H9 (cell line): Measurements from ENCODE around the gene IL10RA. TPM values are rescaled to one million over a fixed set of nuclear protein-coding genes. Genes with fewer than 3 reads are reported as not detected.

Experiments
- DNase-seq: peaks from one replicate; pipeline ENCODE4 v3.0.0-alpha.2; 2017
- H2AFZ ChIP-seq: one replicate; pipeline ENCODE4 v1.6.1; 2013; ENCODE audit warnings: mild to moderate bottlenecking, low read length, control low read depth, moderate library complexity
- H2AK5ac ChIP-seq: 2 replicates; pipeline ENCODE4 v1.6.1; 2013; ENCODE audit warnings: low read length, control low read depth, mixed read lengths; ENCODE audit not compliant: insufficient read length
- H2BK120ac ChIP-seq: one replicate; pipeline ENCODE4 v1.6.1; 2013; ENCODE audit warnings: low read depth, mild to moderate bottlenecking, low read length, control low read depth, inconsistent platforms; ENCODE audit not compliant: poor library complexity, severe bottlenecking
- H2BK12ac ChIP-seq: 2 replicates; pipeline ENCODE4 v1.6.1; 2013; ENCODE audit warnings: low read length, control low read depth, mixed read lengths, low read depth; ENCODE audit not compliant: insufficient read length
- H2BK15ac ChIP-seq: 2 replicates; pipeline ENCODE4 v1.6.1; 2013; ENCODE audit warnings: low read depth, low read length, control low read depth
- H2BK20ac ChIP-seq: one replicate; pipeline ENCODE4 v1.6.1; 2013; ENCODE audit warnings: low read depth, mild to moderate bottlenecking, low read length, control low read depth, inconsistent platforms; ENCODE audit not compliant: poor library complexity, severe bottlenecking
- H2BK5ac ChIP-seq: 2 replicates; pipeline ENCODE4 v1.6.1; 2013; ENCODE audit warnings: low read length, control low read depth, mixed read lengths; ENCODE audit not compliant: insufficient read length
- H3K14ac ChIP-seq: 2 replicates; pipeline ENCODE4 v1.6.1; 2013; ENCODE audit warnings: low read length, control low read depth; ENCODE audit not compliant: insufficient read depth
- H3K18ac ChIP-seq: 2 replicates; pipeline ENCODE4 v1.6.1; 2013; ENCODE audit warnings: low read depth, mild to moderate bottlenecking, mixed read lengths, low read length, control low read depth; ENCODE audit not compliant: insufficient read length
- H3K23ac ChIP-seq: 2 replicates; pipeline ENCODE4 v1.6.1; 2013; ENCODE audit warnings: low read length, control low read depth, mixed read lengths, low read depth; ENCODE audit not compliant: insufficient read length
- H3K23me2 ChIP-seq: 2 replicates; pipeline ENCODE4 v1.6.1; 2013; ENCODE audit warnings: low read depth, mild to moderate bottlenecking, mixed read lengths, low read length, control low read depth; ENCODE audit not compliant: insufficient read length, poor library complexity, severe bottlenecking
- H3K27ac ChIP-seq: 2 replicates; pipeline ENCODE4 v1.5.1; 2013; ENCODE audit warnings: low read length, control low read depth, mixed read lengths, low read depth; ENCODE audit not compliant: insufficient read length
- H3K27me3 ChIP-seq: 2 replicates; pipeline ENCODE4 v1.6.1; 2013; ENCODE audit warnings: low read length, control low read depth, inconsistent platforms; ENCODE audit not compliant: insufficient read depth
- H3K4ac ChIP-seq: 2 replicates; pipeline ENCODE4 v1.6.1; 2013; ENCODE audit warnings: low read depth, mild to moderate bottlenecking, control low read depth, inconsistent platforms, low read length, moderate library complexity
- H3K4me1 ChIP-seq: 2 replicates; pipeline ENCODE4 v1.6.1; 2013; ENCODE audit warnings: low read length, control low read depth, inconsistent platforms; ENCODE audit not compliant: insufficient read depth
- H3K4me2 ChIP-seq: 2 replicates; pipeline ENCODE4 v1.6.1; 2013; ENCODE audit warnings: low read length, control low read depth, mixed read lengths; ENCODE audit not compliant: insufficient read length, insufficient read depth
- H3K56ac ChIP-seq: 2 replicates; pipeline ENCODE4 v1.6.1; 2013; ENCODE audit warnings: low read depth, mild to moderate bottlenecking, mixed read lengths, low read length, control low read depth; ENCODE audit not compliant: insufficient read length
- H3K79me1 ChIP-seq: 2 replicates; pipeline ENCODE4 v1.6.1; 2013; ENCODE audit warnings: low read depth, mild to moderate bottlenecking, moderate library complexity, low read length, control low read depth, inconsistent platforms; ENCODE audit not compliant: insufficient read depth, poor library complexity, severe bottlenecking
- H3K79me2 ChIP-seq: 2 replicates; pipeline ENCODE4 v1.6.1; 2013; ENCODE audit warnings: low read length, control low read depth, inconsistent platforms; ENCODE audit not compliant: insufficient read depth
- H3K9ac ChIP-seq: 2 replicates; pipeline ENCODE4 v1.6.1; 2013; ENCODE audit warnings: low read length, control low read depth, mixed read lengths; ENCODE audit not compliant: insufficient read length; ENCODE audit errors: extremely low read depth
- H3K9me3 ChIP-seq: one replicate; pipeline ENCODE4 v1.6.1; 2013; ENCODE audit warnings: low read depth, low read length, inconsistent platforms; ENCODE audit not compliant: control insufficient read depth
- H3T11ph ChIP-seq: one replicate; pipeline ENCODE4 v1.6.1; 2013; ENCODE audit warnings: mild to moderate bottlenecking, low read length, control low read depth, inconsistent platforms
- H4K20me1 ChIP-seq: one replicate; pipeline ENCODE4 v1.6.1; 2013; ENCODE audit not compliant: control insufficient read depth, insufficient read length, insufficient read depth
- H4K5ac ChIP-seq: 2 replicates; pipeline ENCODE4 v1.6.1; 2013; ENCODE audit warnings: low read depth, mild to moderate bottlenecking, mixed read lengths, low read length, control low read depth; ENCODE audit not compliant: insufficient read length
- H4K8ac ChIP-seq: replicated peaks from 2 replicates; pipeline ENCODE4 v1.6.1; 2013; ENCODE audit warnings: low read length, control low read depth, mixed read lengths, low read depth; ENCODE audit not compliant: insufficient read length
- H4K91ac ChIP-seq: 2 replicates; pipeline ENCODE4 v1.6.1; 2013; ENCODE audit warnings: low read depth, mild to moderate bottlenecking, moderate library complexity, mixed read lengths, low read length, control low read depth; ENCODE audit not compliant: insufficient read length
- H3K27ac Mint-ChIP-seq, 3 experiments: 2 replicates in 2 of 3; 3 replicates in 1 of 3; pipeline ENCODE4 v1.8.0; 2020 to 2021; ENCODE audit warnings: mixed read lengths in 3 of 3, mild to moderate bottlenecking in 1 of 3, moderate library complexity in 1 of 3
- H3K27me3 Mint-ChIP-seq: 2 replicates; pipeline ENCODE4 v1.8.0; 2021; ENCODE audit warnings: low read depth, mild to moderate bottlenecking, moderate library complexity, mixed read lengths
- H3K36me3 Mint-ChIP-seq, 3 experiments: 2 replicates in 2 of 3; 3 replicates in 1 of 3; pipeline ENCODE4 v1.8.0; 2020 to 2021; ENCODE audit warnings: low read depth in 3 of 3, mixed read lengths in 3 of 3; ENCODE audit not compliant: insufficient read depth in 1 of 3
- H3K4me1 Mint-ChIP-seq, 2 experiments: 2 replicates each; pipeline ENCODE4 v1.8.0; 2020; ENCODE audit warnings: mixed read lengths in 2 of 2
- H3K4me3 Mint-ChIP-seq, 2 experiments: 2 replicates in 1 of 2; 3 replicates in 1 of 2; pipeline ENCODE4 v1.8.0; 2020 to 2021; ENCODE audit warnings: mild to moderate bottlenecking in 2 of 2, mixed read lengths in 2 of 2, moderate library complexity in 1 of 2
- H3K9me3 Mint-ChIP-seq, 2 experiments: 2 replicates in 1 of 2; 3 replicates in 1 of 2; pipeline ENCODE4 v1.8.0; 2020; ENCODE audit warnings: mild to moderate bottlenecking in 2 of 2, mixed read lengths in 2 of 2, moderate library complexity in 1 of 2
- CTCF ChIP-seq: fragments of 200-600 bp; sonication (generic); conservative IDR thresholded peaks from 3 replicates; pipeline ENCODE4 v1.8.0; 2021; ENCODE audit warnings: antibody characterized with exemption, mild to moderate bottlenecking
- whole genome bisulfite sequencing: extraction: QIAGEN DNeasy Blood & Tissue Kit; methylation state at CpG from one replicate; pipeline ENCODE4 v1.1.7; 2013; ENCODE audit warnings: missing lambda C conversion rate, low lambda C conversion rate, mixed read lengths; ENCODE audit not compliant: insufficient read length; ENCODE audit errors: extremely low coverage; 5-methylcytosine and 5-hydroxymethylcytosine counted together
- total RNA-seq: library from RNA; stranded (reverse); gene quantifications from 2 replicates; pipeline ENCODE4 v1.2.1, GENCODE V29; 2021

IL10RA gene
- total RNA-seq, 1 experiment from 2014 or later = not detected

- peaks cover 4% of the 10 kb centered on the region for H3K9me3 ChIP-seq
- no peak overlapping the region for H3K56ac ChIP-seq
- Mint-ChIP-seq H3K27me3 (peaks cover 71% of the 10 kb centered on the region), H3K27ac (no peak overlapping the region), H3K4me1 (peaks cover 6 to 13% of the 10 kb centered on the region in 2 experiments), H3K4me3 (no peak overlapping the region), H3K36me3 (no peaks in the 10 kb centered on the region; a peak in 2 of 7 replicates), H3K9me3 (peaks cover 0 to 4% of the 10 kb centered on the region in 2 experiments; a peak in 1 of 5 replicates)
- no peak overlapping the region for H2BK12ac ChIP-seq
- H3T11ph ChIP-seq = no peak overlapping the region
- H4K91ac ChIP-seq = no peak overlapping the region
- no peak overlapping the region for H3K4ac ChIP-seq
- H3K9ac ChIP-seq = no peak overlapping the region
- H4K20me1 ChIP-seq = no peaks in the 10 kb centered on the region
- no peaks in the 10 kb centered on the region for H3K79me1 ChIP-seq
- no CpG with 5 or more reads among the region's 4 CpGs for WGBS
- no peak overlapping the region for H3K27ac ChIP-seq
- no peak overlapping the region for H2BK5ac ChIP-seq
- H3K23me2 ChIP-seq = peaks cover 3% of the 10 kb centered on the region
- no peaks in the 10 kb centered on the region for H3K4me1 ChIP-seq
- H3K23ac ChIP-seq = no peak overlapping the region
- no peaks in the 10 kb centered on the region for H3K79me2 ChIP-seq
- no peak overlapping the region for H3K18ac ChIP-seq
- H2BK120ac ChIP-seq = no peak overlapping the region
- peaks cover 14% of the 10 kb centered on the region; the same call in 1 of the 2 replicates for H3K27me3 ChIP-seq
- no peak overlapping the region for H2BK20ac ChIP-seq
- H2BK15ac ChIP-seq = no peak overlapping the region
- no peak overlapping the region for H4K8ac ChIP-seq
- H4K5ac ChIP-seq = no peak overlapping the region
- no peak overlapping the region for H2AK5ac ChIP-seq
- TF ChIP-seq CTCF = no peak
- H3K14ac ChIP-seq = no peak overlapping the region
- H3K4me2 ChIP-seq = no peak overlapping the region
- DNase-seq = no peak
- H2AFZ ChIP-seq = no peak overlapping the region
These were observed 1.7 kb upstream of the IL10RA start for GRCh38 chr11:117984476-117984875.
